ENCODE measurements around the gene ZC3HAV1L.

ZC3HAV1L gene

GRCh38 chr7:139044813-139045794 is 9.3 kb upstream of the ZC3HAV1L start:
- no peak overlapping the region for H3K4me3 ChIP-seq (ENCODE audit: low read depth in 1 of 2, low read length in 1 of 2)

GRCh38 chr7:139043823-139044812 is 8.3 kb upstream of the ZC3HAV1L start:
- TF ChIP-seq CTCF (IDR thresholded peaks at IDR 0.05), result no peak
- Histone ChIP-seq H3K4me1 (ENCODE audit: control insufficient read depth in 1 of 2, insufficient read depth in 1 of 2, low read depth in 1 of 2, low read length in 1 of 2) (peaks cover 11 to 20% of the 10 kb centered on the region in 2 experiments), H3K9me3 (no peaks in the 10 kb centered on the region), H3K27ac (peak overlapping the region; percentile 72), H3K27me3 (no peaks in the 10 kb centered on the region), H3K4me3 (ENCODE audit: low read depth in 1 of 2, low read length in 1 of 2) (no peak overlapping the region), H3K36me3 (peaks cover 58% of the 10 kb centered on the region)

More at GRCh38 chr7:139044813-139045794, 9.3 kb upstream of the ZC3HAV1L start:
- Histone ChIP-seq H3K27ac (peak overlapping the region; percentile 72), H3K27me3 (no peaks in the 10 kb centered on the region), H3K9me3 (no peaks in the 10 kb centered on the region), H3K36me3 (peaks cover 68% of the 10 kb centered on the region), H3K4me1 (ENCODE audit: control insufficient read depth in 1 of 2, insufficient read depth in 1 of 2, low read depth in 1 of 2, low read length in 1 of 2) (peaks cover 11 to 20% of the 10 kb centered on the region in 2 experiments)
- TF ChIP-seq CTCF (IDR thresholded peaks at IDR 0.05), result no peak

DNA sequence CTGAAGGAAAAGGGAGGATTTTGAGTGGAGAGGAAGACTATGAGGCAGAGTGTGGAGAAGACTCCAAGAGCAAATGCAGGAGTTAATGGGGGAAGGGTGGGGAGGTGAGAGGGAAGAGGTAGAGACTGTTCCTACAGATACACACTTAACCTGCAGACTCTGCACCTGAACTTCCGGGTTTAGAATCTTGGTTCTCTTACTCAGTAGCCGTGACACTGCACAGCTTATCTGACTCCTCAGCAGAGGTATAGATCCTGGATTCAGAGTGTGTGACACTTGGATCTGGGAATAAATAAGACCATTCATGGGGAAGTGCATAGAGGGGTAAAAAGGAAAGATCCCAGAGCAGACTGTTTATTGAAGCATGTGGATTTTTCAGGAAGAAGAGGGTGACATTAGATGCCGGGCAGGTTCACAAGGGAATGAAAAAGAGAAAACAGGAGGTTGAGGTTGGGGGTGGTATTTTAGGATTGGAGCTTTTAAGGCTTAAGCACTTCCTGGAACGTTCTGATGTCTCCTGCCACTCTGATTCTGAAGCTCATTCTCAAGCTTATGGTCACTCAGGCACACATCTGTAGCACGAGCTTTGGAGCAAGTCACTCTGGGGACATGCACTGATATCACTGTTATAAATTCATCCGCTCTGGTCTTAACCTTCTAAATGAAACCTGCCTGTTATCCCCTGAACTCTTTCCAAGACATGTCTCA is 5.7 kb upstream of the ZC3HAV1L start:
- Histone ChIP-seq H3K4me3 (ENCODE audit: low read depth in 1 of 2, low read length in 1 of 2) (no peak overlapping the region), H3K27ac (no peak overlapping the region), H3K9me3 (no peaks in the 10 kb centered on the region), H3K27me3 (peaks cover 17% of the 10 kb centered on the region), H3K4me1 (ENCODE audit: control insufficient read depth in 1 of 2, insufficient read depth in 1 of 2, low read depth in 1 of 2, low read length in 1 of 2) (peaks cover 11 to 20% of the 10 kb centered on the region in 2 experiments), H3K36me3 (peaks cover 32% of the 10 kb centered on the region)
- TF ChIP-seq CTCF (IDR thresholded peaks at IDR 0.05), result no peak

DNA sequence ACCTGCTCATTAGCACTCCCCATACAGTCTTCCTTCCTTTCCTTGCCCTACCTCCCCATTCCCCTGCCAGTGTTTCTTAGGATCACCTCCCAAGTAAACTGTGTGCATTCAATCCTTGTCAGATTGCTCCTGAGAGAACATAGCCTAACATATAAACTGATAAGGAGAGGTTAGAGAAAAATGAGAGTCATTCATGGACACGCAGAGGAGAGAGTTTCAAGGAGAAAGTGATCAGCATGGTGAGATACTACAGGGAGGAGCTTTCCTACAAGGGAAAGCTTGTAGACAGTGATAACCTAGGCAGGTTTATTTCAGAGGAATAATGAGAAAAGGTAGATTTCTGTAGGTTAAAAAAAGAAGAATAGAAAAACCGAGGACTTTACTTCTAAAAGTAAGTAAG is 2.8 kb upstream of the ZC3HAV1L start:
- TF ChIP-seq CTCF (IDR thresholded peaks at IDR 0.05), result no peak
- Histone ChIP-seq H3K4me3 (ENCODE audit: low read depth in 1 of 2, low read length in 1 of 2) (no peak overlapping the region), H3K9me3 (no peaks in the 10 kb centered on the region), H3K27me3 (peaks cover 43% of the 10 kb centered on the region), H3K36me3 (peaks cover 6% of the 10 kb centered on the region), H3K4me1 (ENCODE audit: control insufficient read depth in 1 of 2, insufficient read depth in 1 of 2, low read depth in 1 of 2, low read length in 1 of 2) (peaks cover 12 to 15% of the 10 kb centered on the region in 2 experiments), H3K27ac (no peak overlapping the region)

- H3K27ac ChIP-seq, result no peak overlapping the region
- TF ChIP-seq CTCF (IDR thresholded peaks at IDR 0.05), result no peak
- H3K36me3 ChIP-seq, result no peaks in the 10 kb centered on the region
- H3K27me3 ChIP-seq, result peaks cover 44% of the 10 kb centered on the region
- no peak overlapping the region for H3K4me3 ChIP-seq (ENCODE audit: low read depth in 1 of 2, low read length in 1 of 2)
- no peaks in the 10 kb centered on the region for H3K9me3 ChIP-seq
- H3K4me1 ChIP-seq (ENCODE audit: control insufficient read depth in 1 of 2, insufficient read depth in 1 of 2, low read depth in 1 of 2, low read length in 1 of 2), result peaks cover 11 to 15% of the 10 kb centered on the region in 2 experiments
These were observed 1.1 kb upstream of the ZC3HAV1L start for GRCh38 chr7:139036901-139037300.
